ENCODE data around the gene CNNM4.
A peak's percentile ranks its signal among the peaks of the same experiment; 100 is the strongest.

CNNM4 gene

DNA sequence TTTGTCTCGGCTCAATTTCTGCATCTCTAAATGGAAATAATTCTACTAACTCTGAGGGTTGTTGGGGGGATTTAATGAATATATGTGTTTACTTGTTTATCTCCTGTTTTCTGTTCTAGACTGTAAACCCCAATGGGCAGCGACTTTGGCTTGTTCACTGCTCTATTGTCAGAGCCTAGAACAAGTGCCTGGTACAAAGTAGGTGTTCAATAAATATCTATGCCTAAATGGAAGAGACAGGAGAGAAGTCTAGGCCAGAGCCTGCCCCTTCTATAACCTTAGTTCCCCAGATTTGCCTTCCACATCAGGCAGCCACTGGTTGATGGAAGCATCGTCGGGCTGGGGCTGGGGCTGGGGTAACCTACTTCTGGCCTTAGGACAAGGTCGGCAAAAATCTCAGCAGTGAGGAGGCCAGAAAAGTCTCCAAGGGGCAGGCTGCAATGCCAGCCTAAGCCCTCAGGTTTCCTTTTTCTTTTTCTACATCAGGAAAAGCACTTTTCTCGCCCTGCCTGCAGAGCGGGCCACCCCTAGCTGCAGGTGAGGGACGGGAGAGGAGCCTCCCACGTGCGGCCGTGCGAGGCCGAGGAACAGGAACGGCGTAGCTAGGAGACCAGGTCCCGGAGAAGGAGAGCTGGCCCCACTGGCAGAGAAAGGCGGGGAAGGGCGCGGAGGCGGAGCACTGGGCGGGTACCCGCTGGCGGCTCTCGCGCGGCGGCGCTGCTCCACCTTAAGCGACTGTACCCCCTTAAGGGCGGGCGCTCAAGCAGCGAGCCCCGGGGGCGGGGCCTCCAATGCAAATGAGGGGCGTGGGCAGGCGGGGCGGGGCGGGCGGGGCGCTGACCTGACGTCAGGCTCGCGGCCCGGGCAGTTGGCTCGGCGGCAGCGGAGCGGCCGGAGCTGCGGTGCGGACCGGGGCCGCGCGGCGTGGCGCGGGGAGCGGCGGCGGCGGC is at the start of gene CNNM4:
Gene CNNM4 (plus strand): TSS at position 867 of the 950 bp plus-strand sequence. CDS start 98 bp downstream, outside the sequence.
- DNase-seq: peak; percentile 97

DNA sequence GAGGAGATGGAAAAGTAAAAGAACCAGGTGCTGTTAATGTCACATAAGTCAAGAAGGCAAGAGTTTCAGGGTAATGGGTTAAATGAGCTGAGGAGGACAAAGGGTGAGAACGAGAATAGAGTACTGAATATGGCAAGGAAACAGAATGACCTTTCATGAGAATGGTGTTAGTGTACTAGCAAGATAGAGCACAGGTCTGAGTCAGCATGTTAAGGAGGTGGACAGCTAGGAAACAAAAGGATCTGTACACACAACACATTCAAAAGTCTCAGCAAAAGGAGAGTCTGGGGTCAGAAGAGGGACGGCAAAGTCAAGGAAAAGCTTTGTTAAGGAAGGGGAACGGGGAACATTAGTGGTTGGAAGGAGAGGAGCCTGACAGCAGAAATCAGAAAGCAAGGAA is 49.7 kb upstream of the CNNM4 start:
- no peak for DNase-seq

DNA sequence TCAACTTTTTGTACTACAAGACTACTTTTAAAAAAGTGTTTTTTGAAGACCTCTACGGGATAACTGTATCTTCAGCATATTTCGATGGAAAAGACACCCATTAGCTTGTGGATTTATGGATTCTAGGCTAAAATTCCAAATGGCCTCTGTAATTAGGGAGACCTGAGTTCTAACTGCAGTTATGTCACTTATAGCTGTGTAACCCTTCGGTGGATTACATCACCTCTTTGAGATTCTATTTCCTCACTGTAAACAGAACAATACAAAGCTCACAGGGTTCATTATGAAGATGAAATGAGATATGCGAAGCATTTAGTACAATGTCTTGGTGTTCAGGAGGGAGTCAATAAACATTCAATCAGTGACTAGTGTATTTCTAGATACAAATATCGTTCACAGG is 45.0 kb upstream of the CNNM4 start:
- DNase-seq: no peak

GRCh38 chr2:96716388-96716787 is 44.3 kb upstream of the CNNM4 start:
- DNase-seq: no peak

- DNase-seq: no peak
Measured at GRCh38 chr2:96726131-96726530, 34.6 kb upstream of the CNNM4 start.

DNA sequence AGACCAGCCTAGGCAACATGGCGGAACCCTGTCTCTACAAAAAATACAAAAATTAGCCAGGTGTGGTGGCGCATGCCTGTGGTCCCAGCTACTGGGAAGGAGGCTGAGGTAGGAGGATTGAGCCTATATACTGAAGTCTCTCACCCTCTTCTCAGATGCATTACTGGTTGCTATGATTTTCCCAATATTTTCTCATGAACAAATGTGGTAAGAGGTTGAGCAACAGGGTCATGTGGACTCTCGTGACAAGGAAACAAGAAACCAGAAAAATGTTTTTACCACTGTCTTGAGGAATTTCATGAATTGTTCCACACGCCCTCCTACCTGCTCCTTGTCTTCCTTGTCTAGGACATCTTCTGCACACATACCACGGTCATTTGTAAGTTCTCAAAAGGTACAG is 33.3 kb upstream of the CNNM4 start:
- DNase-seq: no peak

DNA sequence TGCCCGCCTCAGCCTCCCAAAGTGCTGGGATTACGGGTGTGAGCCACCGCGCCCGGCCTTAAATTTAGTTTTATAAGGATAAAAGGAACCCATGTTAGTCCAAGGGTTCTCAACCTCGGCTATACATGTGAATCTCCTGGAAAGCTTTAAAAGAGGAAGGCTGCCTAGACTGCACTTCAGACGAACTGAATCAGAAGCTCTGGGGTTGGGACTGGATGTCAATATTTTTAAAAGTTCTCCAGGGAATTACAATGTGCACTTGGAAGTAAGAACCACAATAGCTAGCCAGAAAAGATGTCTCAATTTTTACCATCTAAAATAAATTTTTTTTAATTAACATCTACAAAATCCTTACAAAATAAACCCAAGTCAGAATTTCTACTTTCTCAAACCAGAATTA is 31.0 kb upstream of the CNNM4 start:
- no peak for DNase-seq

- DNase-seq: no peak
Measured at GRCh38 chr2:96730212-96730611, 30.5 kb upstream of the CNNM4 start.

- DNase-seq: no peak
Measured at GRCh38 chr2:96733931-96734330, 26.8 kb upstream of the CNNM4 start.

DNA sequence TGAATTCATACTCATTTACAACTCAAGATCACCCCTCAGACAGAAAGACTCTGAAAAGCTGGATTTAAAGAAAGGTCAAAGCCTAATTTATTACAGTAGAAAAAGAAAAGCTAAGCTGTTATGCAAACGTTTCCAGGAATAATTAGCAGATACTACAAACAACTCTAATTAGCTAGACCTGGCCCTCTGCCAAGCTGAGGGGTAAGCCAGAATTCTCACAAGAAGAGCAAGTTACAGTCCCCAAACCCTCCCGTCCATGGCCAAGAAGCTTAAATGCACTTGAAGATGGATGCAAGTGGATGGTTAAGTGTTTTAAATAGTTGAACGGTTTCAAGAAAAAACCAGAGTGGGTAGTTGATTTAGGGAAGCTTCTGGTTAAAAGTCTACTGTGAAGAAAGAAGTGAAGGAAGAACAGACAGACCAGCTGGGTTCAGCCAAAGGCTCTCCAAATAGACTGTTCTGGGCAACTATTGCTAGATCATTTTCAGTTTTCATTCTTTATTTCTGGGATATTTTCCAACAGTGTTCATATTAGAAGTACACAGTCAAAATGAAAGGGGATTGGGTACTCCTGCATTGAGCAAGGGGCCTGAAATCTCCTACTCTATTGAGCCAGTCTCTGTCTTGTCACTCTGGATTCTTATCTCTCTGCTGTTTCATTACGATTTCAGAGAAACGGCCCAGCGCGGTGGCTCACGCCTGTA is 25.7 kb upstream of the CNNM4 start:
- no peak for DNase-seq

- DNase-seq: no peak
Measured at GRCh38 chr2:96737251-96737650, 23.5 kb upstream of the CNNM4 start.

DNA sequence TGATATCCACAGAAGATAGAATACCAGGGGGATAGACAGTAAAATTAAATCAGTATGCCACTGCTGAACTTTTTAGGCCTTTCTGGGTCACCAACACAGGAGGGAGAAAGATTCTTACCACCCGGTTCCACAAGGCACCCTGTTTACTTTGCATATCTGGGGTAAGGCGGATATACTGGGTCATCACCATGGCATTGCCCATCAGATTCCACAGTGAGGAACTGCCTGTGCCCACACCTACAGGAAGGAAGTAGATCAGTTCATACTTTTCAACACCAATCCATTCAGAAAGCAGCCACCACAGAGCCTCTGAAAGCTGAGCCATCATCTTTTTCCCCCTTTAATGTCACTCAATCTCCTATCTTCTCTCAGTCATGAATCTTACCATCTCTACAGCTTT is 22.9 kb upstream of the CNNM4 start:
- DNase-seq: no peak

DNA sequence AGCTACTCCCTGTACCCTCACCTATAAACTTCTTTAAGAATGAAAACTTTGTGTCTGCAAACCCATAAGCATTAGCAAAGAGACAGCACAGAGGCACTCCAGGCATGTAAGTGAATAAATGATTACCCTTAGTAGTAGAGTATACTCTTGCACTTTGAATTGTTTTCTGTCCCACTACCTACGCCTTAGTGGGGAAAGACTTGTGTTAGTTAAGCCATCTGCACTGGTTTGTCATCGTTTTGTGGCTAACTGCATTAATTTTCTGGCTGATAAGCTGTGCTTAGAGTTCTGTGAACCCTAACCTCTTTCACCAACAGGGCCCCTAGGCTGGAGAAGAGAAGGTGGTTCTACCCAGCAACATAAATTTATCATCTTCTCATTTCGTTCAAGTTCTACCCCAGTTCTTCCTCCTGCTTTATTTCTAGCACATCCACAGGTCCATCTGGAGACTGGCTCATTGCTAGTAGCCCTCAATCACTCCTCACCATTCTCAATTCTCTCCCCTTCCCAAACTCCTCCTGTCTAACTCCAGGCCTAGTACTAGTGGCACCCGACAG is 21.5 kb upstream of the CNNM4 start:
- DNase-seq: peak; percentile 56

GRCh38 chr2:96739633-96740428 is 20.9 kb upstream of the CNNM4 start, which contains the start of gene LMAN2L:
TSS of gene LMAN2L (minus strand) at chr2:96740064. CDS start at chr2:96740040, 24 bp downstream.
- DNase-seq: peak; percentile 100

GRCh38 chr2:96747061-96747617 is 13.6 kb upstream of the CNNM4 start:
- no peak for DNase-seq

DNA sequence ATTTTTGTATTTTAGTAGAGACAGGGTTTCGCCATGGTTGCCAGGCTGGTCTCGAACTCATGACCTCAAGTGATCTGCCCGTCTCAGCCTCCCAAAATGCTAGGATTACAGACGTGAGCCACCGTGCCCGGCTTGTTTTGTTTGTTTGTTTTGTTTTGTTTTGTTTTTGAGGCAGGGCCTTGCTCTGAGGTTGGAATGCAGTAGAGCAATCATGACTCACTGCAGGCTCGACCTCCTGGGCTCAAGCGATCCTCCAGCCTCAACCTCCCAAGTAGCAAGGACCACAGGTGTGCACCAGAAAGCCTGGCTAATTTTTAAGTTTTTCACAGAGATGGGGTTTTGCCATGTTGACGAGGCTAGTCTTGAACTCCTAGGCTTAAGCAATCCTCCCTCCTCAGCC is 8.9 kb upstream of the CNNM4 start:
- no peak for DNase-seq

GRCh38 chr2:96753661-96754282 is 6.9 kb upstream of the CNNM4 start:
- no peak for DNase-seq

GRCh38 chr2:96754317-96754716 is 6.4 kb upstream of the CNNM4 start:
- no peak for DNase-seq

- DNase-seq: no peak
Measured at GRCh38 chr2:96756788-96757476, 3.8 kb upstream of the CNNM4 start.

GRCh38 chr2:96757477-96757860 is 3.2 kb upstream of the CNNM4 start:
- no peak for DNase-seq

- no peak for DNase-seq
Measured at GRCh38 chr2:96758987-96759386, 1.7 kb upstream of the CNNM4 start.

Measured in hematopoietic multipotent progenitor cell treated with erythropoietin and hydrocortisone succinate and interleukin-3 and kit ligand, for 4 days (in vitro differentiated cells).